Liver (tissue), 9 donors: ENCODE data around the gene SECTM1. TPM values are rescaled to one million over a fixed set of nuclear protein-coding genes. Genes with fewer than 3 reads are reported as not detected.

Experiments used
- DNase-seq: peaks from one replicate; pipeline ENCODE4 v3.0.0-alpha.2; 2017; ENCODE audit warnings: low spot score
- H3K27ac ChIP-seq, 2 donors: one replicate each; pipeline ENCODE4 v1.7.0; 2013; ENCODE audit warnings: inconsistent platforms in 2 of 2, low read length in 2 of 2, control low read depth in 1 of 2, low read depth in 1 of 2, mild to moderate bottlenecking in 1 of 2
- H3K27me3 ChIP-seq, 4 donors: one replicate each; pipeline versions ENCODE4 v1.6.1 to v1.7.0; 2013; ENCODE audit warnings: low read length in 3 of 4, inconsistent platforms in 1 of 4, mild to moderate bottlenecking in 1 of 4, moderate library complexity in 1 of 4; ENCODE audit not compliant: control insufficient read depth in 4 of 4, insufficient read depth in 4 of 4
- H3K36me3 ChIP-seq, 4 donors: one replicate each; pipeline versions ENCODE4 v1.6.1 to v1.7.0; 2013; ENCODE audit warnings: low read length in 3 of 4, mild to moderate bottlenecking in 3 of 4, low read depth in 1 of 4, moderate library complexity in 1 of 4; ENCODE audit not compliant: control insufficient read depth in 4 of 4, insufficient read depth in 3 of 4
- H3K4me1 ChIP-seq, 4 donors: one replicate each; pipeline versions ENCODE4 v1.6.1 to v1.7.0; 2013; ENCODE audit warnings: low read length in 3 of 4, mild to moderate bottlenecking in 3 of 4, moderate library complexity in 1 of 4; ENCODE audit not compliant: control insufficient read depth in 4 of 4, insufficient read depth in 4 of 4
- H3K4me3 ChIP-seq, 3 donors: one replicate each; pipeline versions ENCODE4 v1.6.1 to v1.7.0; 2013; ENCODE audit warnings: low read length in 3 of 3, control low read depth in 1 of 3, low read depth in 1 of 3, mild to moderate bottlenecking in 1 of 3
- H3K9ac ChIP-seq, 2 donors: one replicate each; pipeline ENCODE4 v1.7.0; 2013; ENCODE audit warnings: low read length in 2 of 2, mild to moderate bottlenecking in 2 of 2, moderate library complexity in 2 of 2, control low read depth in 1 of 2, low read depth in 1 of 2
- H3K9me3 ChIP-seq, 4 donors: one replicate each; pipeline versions ENCODE4 v1.6.1 to v1.7.0; 2013; ENCODE audit warnings: low read length in 3 of 4; ENCODE audit not compliant: control insufficient read depth in 4 of 4
- CTCF ChIP-seq: fragments of 150-350 bp; IDR thresholded peaks from 2 replicates; pipeline ENCODE4 v1.5.1; 2017; ENCODE audit warnings: improper control_type of control experiment, low read depth, low read length; ENCODE audit not compliant: missing input control
- EGR1 ChIP-seq, 2 donors: IDR thresholded peaks; 2 replicates each; pipeline ENCODE4 v1.6.1; 2016 to 2018; ENCODE audit warnings: antibody characterized with exemption in 2 of 2, low read depth in 2 of 2
- FOXA1 ChIP-seq: IDR thresholded peaks from 2 replicates; pipeline ENCODE4 v1.6.1; 2016; ENCODE audit warnings: antibody characterized with exemption
- FOXA2 ChIP-seq: IDR thresholded peaks from 2 replicates; pipeline ENCODE4 v1.6.1; 2016; ENCODE audit warnings: antibody characterized with exemption
- GABPA ChIP-seq, 2 donors: IDR thresholded peaks in 1 of 2; conservative IDR thresholded peaks in 1 of 2; 2 replicates each; pipeline ENCODE4 v1.6.1; 2016; ENCODE audit warnings: antibody characterized with exemption in 2 of 2, mild to moderate bottlenecking in 1 of 2, moderate library complexity in 1 of 2
- HNF4A ChIP-seq, 2 donors: conservative IDR thresholded peaks; 2 replicates each; pipeline ENCODE4 v1.6.1; 2016; ENCODE audit warnings: antibody characterized with exemption in 2 of 2, mild to moderate bottlenecking in 2 of 2
- HNF4G ChIP-seq: IDR thresholded peaks from 2 replicates; pipeline ENCODE4 v1.6.1; 2016; ENCODE audit warnings: antibody characterized with exemption
- JUND ChIP-seq, 2 donors: IDR thresholded peaks; 2 replicates each; pipeline ENCODE4 v1.6.1; 2016; ENCODE audit warnings: antibody characterized with exemption in 2 of 2
- MAX ChIP-seq: IDR thresholded peaks from 2 replicates; pipeline ENCODE4 v1.6.1; 2016; ENCODE audit warnings: antibody characterized with exemption
- NR2F2 ChIP-seq: IDR thresholded peaks from 2 replicates; pipeline ENCODE4 v1.6.1; 2016; ENCODE audit warnings: antibody characterized with exemption
- RAD21 ChIP-seq, 2 donors: IDR thresholded peaks; 2 replicates each; pipeline ENCODE4 v1.6.1; 2016; ENCODE audit warnings: antibody characterized with exemption in 2 of 2, mild to moderate bottlenecking in 2 of 2
- REST ChIP-seq: IDR thresholded peaks from 2 replicates; pipeline ENCODE4 v1.6.1; 2016; ENCODE audit warnings: antibody characterized with exemption, mild to moderate bottlenecking
- RXRA ChIP-seq, 2 donors: IDR thresholded peaks; 2 replicates each; pipeline ENCODE4 v1.6.1; 2017 to 2018; ENCODE audit warnings: antibody characterized with exemption in 2 of 2, mild to moderate bottlenecking in 1 of 2
- SP1 ChIP-seq: IDR thresholded peaks from 2 replicates; pipeline ENCODE4 v1.6.1; 2018; ENCODE audit warnings: antibody characterized with exemption, mild to moderate bottlenecking
- TAF1 ChIP-seq: conservative IDR thresholded peaks from 2 replicates; pipeline ENCODE4 v1.6.1; 2016; ENCODE audit warnings: antibody characterized with exemption, mild to moderate bottlenecking
- YY1 ChIP-seq: IDR thresholded peaks from 2 replicates; pipeline ENCODE4 v1.6.1; 2016; ENCODE audit warnings: antibody characterized with exemption, mild to moderate bottlenecking
- WGBS: extraction: QIAGEN DNeasy Blood & Tissue Kit; methylation state at CpG from one replicate; pipeline ENCODE4 v1.1.7; 2013; 5-methylcytosine and 5-hydroxymethylcytosine counted together
- polyA plus RNA-seq, 2 donors: library from polyadenylated mRNA; stranded (reverse) in 1 of 2; unstranded in 1 of 2; fragments of 200-250 nt in 1 of 2; fragments of >200 nt in 1 of 2; fragmentation: Nextera tagmentation in 1 of 2; extraction: Ambion mirVana in 1 of 2; gene quantifications; one replicate each; pipeline versions ENCODE4 v1.2.1 to v1.2.3, GENCODE V29; 2013 to 2015
- total RNA-seq, 2 donors: library from RNA; depleted of rRNA; stranded (reverse); fragments of >200 nt; gene quantifications; one replicate each; pipeline ENCODE4 v1.2.3, GENCODE V29; 2014
- TF ChIP-seq, protein P1 (sequence below): IDR thresholded peaks from 2 replicates; pipeline ENCODE4 v1.6.1; 2016; ENCODE audit warnings: antibody characterized with exemption
- TF ChIP-seq, protein P2 (sequence below): IDR thresholded peaks from 2 replicates; pipeline ENCODE4 v1.6.1; 2016; ENCODE audit warnings: antibody characterized with exemption
- donor health status: healthy.
- donor health status: healthy.
- donor health status: healthy.
- donor health status: healthy.
- donor health status: healthy.

SECTM1 gene
- total and polyA plus RNA-seq, 4 donors = 1.3 to 14.2 (median 4.6) TPM

- Histone ChIP-seq H3K9ac (peak overlapping the region in 1 of 2 donors; percentile 60), H3K27me3 (no peaks in the 10 kb centered on the region), H3K4me1 (peaks cover 21 to 66% (median 45%) of the 10 kb centered on the region in 4 donors), H3K9me3 (no peaks in the 10 kb centered on the region), H3K36me3 (no peaks in the 10 kb centered on the region), H3K4me3 (peak overlapping the region in 1 of 3 donors; percentile 5), H3K27ac (peak overlapping the region; percentile 70 to 89)
- TF ChIP-seq, protein P1, sequence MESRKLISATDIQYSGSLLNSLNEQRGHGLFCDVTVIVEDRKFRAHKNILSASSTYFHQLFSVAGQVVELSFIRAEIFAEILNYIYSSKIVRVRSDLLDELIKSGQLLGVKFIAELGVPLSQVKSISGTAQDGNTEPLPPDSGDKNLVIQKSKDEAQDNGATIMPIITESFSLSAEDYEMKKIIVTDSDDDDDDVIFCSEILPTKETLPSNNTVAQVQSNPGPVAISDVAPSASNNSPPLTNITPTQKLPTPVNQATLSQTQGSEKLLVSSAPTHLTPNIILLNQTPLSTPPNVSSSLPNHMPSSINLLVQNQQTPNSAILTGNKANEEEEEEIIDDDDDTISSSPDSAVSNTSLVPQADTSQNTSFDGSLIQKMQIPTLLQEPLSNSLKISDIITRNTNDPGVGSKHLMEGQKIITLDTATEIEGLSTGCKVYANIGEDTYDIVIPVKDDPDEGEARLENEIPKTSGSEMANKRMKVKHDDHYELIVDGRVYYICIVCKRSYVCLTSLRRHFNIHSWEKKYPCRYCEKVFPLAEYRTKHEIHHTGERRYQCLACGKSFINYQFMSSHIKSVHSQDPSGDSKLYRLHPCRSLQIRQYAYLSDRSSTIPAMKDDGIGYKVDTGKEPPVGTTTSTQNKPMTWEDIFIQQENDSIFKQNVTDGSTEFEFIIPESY = no peak
- TF ChIP-seq GABPA (IDR thresholded peaks at IDR 0.05 in 1 of 2, conservative IDR thresholded peaks at IDR 0.05 in 1 of 2) = no peak
- peak; percentile 100 for TF ChIP-seq SP1
- TF ChIP-seq CTCF = no peak
- TF ChIP-seq, protein P2, sequence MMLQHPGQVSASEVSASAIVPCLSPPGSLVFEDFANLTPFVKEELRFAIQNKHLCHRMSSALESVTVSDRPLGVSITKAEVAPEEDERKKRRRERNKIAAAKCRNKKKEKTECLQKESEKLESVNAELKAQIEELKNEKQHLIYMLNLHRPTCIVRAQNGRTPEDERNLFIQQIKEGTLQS = no peak
- TF ChIP-seq REST = peak; percentile 81
- peak in 1 of 2 donors; percentile 90 for TF ChIP-seq EGR1 (IDR thresholded peaks at IDR 0.05; ENCODE audit: low read depth in 2 of 2)
- TF ChIP-seq RAD21 (IDR thresholded peaks at IDR 0.05) = peak in 1 of 2 donors; percentile 41
- TF ChIP-seq HNF4A (conservative IDR thresholded peaks at IDR 0.05) = peak; percentile 99
- TF ChIP-seq HNF4G = peak; percentile 99
- TF ChIP-seq FOXA1 = peak; percentile 61
- no peak for TF ChIP-seq TAF1
- TF ChIP-seq JUND (IDR thresholded peaks at IDR 0.05) = peak in 1 of 2 donors; percentile 87
- TF ChIP-seq YY1 = peak; percentile 62
- TF ChIP-seq NR2F2 = peak; percentile 92
- TF ChIP-seq FOXA2 = peak; percentile 82
- TF ChIP-seq MAX = no peak
- TF ChIP-seq RXRA (IDR thresholded peaks at IDR 0.05) = peak; percentile 98 to 99
- peak; percentile 82 for DNase-seq
- 28% methylated on average over 28 of the region's 28 CpGs for whole genome bisulfite sequencing
These were observed 5.2 kb downstream of the SECTM1 start for GRCh38 chr17:82328141-82328993.
